HL-60/S4 treated with retinoic acid at 250 ng/mL for 4 days and 3 days (cell line): ENCODE data around the gene FRMPD1.

Source experiments
- in situ Hi-C: fragments of 300-500 bp; cut with MboI; formaldehyde crosslinking; loops from 2 replicates; pipeline ENCODE4 v1.7.0; 2022; ENCODE audit warnings: low sequenced_read_pairs

FRMPD1 gene

GRCh38 chr9:37632479-37632878, 18.3 kb upstream of the FRMPD1 start:
- in situ Hi-C loops, result no loop called here

DNA sequence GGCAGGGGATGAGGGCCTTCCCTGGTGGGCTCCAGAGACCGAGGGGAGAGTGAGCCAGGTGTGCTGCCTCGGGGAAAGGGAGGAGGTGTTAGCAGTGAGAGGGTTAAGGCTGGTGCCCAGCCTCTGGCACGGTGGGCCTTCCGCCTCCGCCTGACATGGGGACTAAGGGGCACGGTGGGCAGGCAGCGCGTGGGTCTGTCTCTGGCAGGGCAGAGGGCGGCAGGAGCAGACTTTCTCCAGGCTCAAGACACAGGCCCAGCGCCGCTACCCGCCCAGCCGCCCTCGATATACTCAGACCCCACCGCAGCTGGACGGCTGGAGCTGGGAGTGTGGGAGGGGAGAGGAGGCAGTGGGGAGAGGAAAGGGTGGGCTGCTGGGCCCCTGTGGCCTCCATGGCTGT, 14.9 kb upstream of the FRMPD1 start:
- in situ Hi-C loops, result no loop called here

DNA sequence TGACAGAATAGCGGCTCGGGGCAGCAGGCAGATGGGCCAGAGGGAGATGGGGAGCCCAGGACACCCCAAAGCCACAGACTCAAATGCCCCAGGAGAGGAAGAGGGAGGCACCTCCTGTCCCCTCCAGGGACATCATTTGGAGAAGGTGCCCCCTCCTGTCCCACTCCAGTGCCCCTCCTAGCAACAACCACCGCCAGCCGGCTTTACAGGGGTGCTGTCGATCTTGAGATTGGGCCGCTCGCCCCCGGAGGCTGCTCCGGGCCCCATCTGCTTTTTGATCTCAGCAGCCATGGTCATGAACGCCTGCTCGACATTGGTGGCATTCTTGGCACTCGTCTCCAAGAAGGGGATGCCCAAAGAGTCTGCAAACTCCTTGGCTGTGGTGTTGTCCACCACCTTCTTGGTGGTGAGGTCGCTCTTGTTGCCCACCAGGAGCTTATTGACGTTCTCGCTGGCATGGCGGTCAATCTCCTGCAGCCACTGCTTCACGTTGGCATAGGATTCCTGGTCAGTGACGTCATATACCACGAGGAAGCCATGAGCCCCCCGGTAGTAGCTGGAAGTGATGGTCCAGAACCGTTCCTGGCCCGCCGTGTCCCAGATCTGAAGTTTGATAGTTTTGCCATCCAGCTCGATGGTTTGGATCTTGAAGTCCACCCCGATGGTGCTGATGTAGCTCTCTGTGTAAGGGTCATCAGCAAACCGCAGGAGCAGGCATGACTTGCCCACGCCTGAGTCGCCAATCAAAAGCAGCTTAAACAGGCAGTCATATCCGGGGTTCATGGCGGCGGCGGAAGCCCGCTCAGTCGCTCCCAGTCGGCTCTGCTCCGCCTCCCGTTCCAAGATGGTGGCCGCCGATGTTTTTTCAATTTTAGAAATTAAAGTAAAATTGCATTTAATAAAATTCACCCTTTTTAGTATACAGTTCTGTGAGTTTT, 14.0 kb upstream of the FRMPD1 start:
- in situ Hi-C loops, result no loop called here

DNA sequence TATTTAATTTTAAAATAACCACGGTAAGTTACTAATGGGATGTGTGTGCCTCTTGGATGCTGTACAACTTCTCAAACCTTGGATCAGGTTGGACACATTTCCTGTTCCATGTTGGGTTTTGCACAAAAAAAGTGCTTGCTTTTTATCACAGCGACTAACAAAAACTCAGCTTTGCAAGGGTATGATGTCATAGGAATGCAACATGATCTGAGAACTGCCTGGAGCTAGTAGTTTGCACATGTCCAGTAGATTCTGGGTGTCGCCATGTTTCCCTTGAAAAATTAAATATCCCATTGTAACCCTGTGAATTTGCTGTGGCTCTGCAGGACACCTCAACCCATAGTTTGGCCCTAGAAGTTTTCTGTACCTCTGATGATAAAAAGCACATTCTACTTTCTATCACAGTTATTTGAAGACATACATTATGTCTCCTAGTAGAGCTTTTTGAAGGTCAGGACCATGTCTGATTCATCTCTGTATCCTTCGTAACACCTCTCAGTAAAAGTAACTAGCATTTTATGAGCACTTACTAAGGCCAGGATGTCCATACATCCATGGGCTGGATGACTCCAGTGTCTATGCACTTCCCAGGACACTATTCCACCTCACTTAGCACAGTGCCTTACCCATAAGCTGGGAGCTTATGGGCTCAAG, 11.5 kb upstream of the FRMPD1 start:
- in situ Hi-C loops, result no loop called here

DNA sequence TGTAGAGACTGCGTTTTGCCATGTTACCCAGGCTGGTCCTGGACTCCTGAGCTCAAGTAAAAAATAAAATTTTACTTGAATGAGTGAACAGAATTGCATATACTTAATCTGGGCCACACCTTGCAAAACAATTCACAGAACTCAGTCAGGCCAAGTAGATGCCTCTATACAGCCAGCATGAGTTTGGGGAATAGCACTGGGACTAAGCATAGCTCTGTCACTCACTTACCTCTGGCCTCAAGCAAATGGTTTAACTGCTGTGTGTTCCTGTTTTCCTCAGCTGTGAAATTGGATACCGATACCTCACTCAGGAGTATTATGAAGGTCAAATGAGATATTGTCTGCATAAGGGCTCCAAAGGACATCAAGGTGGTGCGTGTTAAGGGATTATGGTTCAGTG, 10.9 kb upstream of the FRMPD1 start:
- in situ Hi-C loops, result no loop called here

- in situ Hi-C loops, result no loop called here
Observed at GRCh38 chr9:37640246-37640645, 10.5 kb upstream of the FRMPD1 start.

DNA sequence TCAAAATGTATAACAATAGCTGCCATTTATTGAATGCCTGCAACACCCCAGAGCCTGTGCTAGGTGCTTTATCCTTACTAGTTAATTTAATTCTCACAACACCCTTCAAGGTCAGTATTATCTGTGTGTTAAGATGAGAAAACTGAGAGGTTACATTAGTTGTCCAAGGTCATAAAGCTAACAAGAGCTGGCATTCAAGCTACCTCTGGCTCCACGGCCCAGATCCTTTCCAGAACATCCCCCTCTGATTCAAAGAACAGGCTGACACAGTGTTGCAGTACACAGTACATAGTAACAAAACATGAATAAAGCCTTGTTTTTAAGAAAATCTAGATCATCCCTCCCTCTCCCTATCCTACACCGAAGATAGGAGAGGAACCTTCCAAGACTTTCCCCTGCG, 9.4 kb upstream of the FRMPD1 start:
- in situ Hi-C loops, result no loop called here

- in situ Hi-C loops, result no loop called here
Observed at GRCh38 chr9:37643214-37643613, 7.5 kb upstream of the FRMPD1 start.

GRCh38 chr9:37645903-37646506, 4.7 kb upstream of the FRMPD1 start:
- in situ Hi-C loops, result no loop called here

GRCh38 chr9:37650299-37650872, 368 bp upstream of the FRMPD1 start:
- in situ Hi-C loops, result no loop called here

DNA sequence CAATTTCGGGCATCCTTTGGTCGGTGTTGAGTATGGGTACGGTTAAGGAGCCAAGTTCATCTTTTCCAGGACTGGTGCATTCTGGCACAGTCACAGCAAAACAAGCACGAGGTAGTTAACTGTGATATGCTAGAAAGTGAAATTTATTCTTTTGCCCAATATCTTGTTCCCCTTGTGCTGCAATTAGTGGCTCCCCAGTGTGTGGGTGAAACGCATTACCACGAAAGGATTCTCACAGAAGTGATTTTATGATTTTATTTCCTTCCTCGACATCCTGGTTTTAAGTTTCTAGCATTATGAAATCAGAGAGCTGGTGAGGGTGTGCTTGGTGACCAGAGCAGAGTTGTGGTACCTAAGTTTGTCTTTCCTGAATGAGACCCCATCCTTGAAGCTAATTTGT, 1.5 kb downstream of the FRMPD1 start:
- in situ Hi-C loops, result no loop called here

DNA sequence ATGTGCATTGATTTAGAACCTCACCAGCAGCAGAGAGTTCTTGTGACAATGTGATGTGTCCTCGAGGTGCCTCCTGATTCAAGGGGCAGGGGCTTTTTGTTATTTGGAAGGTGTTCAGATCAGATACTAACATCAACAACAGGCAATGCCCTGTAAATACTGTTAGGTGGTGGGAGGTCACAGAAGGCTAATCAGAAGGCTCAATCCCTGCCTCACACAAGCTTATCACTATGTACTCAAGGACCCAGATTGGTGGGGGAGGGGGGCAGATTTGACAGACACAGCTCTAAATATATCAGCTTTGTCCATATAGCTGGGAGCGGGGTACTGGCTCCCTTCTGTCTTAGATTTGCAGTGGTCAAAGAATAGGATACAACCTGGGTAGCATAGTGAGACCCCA, 2.6 kb downstream of the FRMPD1 start:
- in situ Hi-C loops, result no loop called here

DNA sequence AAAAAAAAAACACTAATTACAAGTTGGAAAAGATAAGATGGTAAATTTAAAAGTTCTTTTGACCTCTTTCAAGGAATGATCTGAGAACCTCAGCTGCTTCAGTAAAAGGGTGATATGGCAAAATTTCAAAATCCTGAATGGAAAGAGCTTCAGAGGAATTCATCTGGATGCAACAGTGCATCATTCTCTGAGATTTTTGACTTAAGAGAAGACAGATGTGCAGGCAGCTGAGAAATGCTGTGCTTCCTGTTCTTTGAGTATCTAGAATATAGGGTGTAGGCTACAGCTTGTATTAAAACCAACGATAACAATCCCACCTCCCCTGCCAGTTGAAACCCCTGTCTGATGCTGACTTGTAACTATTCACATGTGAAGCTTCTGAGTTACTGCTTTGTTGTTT, 6.2 kb downstream of the FRMPD1 start:
- in situ Hi-C loops, result no loop called here

- in situ Hi-C loops, result no loop called here
Observed at GRCh38 chr9:37660691-37661090, 9.9 kb downstream of the FRMPD1 start.

DNA sequence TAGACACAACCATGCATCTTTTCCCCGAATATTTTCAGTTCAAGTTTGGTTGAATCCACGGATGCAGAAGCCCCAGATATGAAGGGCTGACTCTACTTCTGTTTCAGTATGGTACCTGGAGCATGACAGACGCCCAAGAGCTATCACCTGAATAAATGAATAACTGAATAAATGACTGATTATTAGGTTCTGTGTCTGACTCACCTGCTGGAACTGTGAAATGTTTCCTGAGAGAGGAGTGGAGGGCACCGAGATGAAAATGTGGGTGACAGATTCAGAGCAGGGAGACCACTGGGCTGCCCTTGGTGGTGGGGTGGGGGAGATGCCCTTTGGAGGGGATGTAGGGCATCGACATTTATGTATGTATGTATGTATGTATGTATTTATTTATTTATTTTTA, 13.2 kb downstream of the FRMPD1 start:
- in situ Hi-C loops, result no loop called here

GRCh38 chr9:37667706-37668105, 17.0 kb downstream of the FRMPD1 start:
- in situ Hi-C loops, result no loop called here

DNA sequence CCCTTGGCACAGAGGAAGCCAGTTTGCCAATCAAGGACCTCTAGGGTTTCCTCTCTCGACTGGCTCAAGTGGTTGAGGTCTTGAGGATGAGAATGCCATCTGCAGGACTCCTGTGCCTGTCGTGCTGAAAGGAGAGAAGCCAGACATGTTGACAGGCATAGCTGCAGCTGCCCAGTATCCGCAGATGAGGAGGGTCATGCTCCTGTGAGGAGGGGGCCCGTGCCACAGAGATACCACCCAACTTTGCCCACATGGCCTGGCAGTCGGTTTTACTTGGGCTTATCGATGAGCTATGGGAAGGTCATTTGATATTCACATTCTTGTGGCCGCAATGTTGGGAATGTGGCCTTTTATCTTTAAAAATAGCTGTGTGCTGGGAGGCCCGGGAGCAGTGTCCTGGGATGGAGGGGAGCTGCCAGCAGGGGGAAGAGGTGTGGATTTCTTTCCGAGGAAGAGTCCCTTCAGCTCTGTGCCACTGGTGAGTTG, 17.4 kb downstream of the FRMPD1 start:
- in situ Hi-C loops, result no loop called here

DNA sequence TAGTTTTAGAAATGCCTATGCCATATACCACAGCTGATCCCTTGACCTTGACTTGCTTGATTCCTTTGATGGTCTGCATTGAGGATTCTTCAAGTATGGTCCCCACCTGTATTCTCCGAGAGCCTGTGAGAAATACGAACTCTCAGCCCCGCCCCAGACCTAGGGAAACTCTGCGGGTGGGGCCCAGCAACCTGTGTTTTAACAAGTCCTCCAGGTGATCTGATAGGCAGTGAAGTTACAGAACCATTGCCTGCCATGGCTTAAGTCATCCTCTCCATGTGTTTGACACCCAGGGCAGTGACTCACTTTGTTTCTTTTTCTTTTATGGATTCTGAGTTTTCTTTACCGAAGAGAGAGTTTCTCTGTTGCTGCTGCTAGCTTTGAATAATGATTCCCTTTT, 18.5 kb downstream of the FRMPD1 start:
- in situ Hi-C loops, result no loop called here

DNA sequence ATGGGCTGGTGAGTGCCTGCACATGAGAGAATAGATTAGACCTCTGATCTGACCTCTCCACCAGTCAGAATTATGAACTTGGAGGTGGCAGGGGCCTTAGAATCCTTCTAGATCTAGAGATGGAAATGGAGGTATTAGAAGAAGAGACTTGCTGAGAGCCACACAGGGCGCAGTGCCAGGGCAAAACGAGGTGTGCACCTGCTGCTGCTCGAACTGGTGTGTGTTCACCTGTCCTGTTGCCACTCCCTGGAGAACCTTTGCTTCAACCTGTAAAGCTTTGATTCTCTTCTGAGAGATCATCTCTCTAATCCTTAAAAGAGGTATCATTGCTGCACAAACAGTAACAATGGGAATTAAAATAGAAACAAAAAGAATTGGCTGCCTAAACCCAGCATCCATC, 24.9 kb downstream of the FRMPD1 start:
- in situ Hi-C loops, result no loop called here

DNA sequence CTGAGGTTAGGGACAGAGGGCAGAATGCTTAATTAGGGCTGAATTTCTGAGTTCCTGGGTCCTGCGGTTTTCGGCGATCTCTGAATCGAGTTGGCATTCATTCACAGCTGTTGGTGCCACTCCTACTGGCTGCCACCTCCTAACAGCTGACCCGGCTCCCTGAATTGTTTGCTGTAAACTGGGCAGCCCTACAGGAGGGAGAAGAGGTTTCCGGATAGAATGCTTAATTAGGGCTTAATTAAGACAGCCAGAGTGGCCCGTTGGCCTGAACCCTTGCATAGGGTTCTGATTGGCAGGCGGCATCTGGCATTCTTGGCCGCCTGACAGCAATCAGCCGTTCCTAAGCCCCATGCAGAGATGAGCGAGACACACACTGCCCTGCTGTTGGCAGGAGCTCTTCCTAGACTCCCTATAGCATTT, 25.7 kb downstream of the FRMPD1 start:
- in situ Hi-C loops, result no loop called here

DNA sequence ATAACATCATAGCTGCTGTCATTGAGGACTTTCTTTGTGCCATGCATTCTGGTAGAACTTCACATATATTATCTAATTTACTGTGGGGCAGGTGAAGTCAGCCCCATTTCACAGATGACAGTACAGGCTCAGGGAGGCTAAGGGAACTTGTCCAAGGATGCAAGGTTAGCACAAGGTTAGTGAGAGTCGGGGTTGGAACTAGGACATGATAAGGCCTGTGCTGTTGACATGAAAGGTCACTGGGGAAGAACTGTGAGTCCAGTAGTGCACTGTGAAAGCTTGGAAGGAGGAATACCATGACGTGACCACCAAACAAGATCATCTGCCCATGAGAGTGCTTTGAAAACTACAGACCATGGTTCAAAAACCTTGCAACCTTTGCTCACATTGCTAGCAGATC, 26.7 kb downstream of the FRMPD1 start:
- in situ Hi-C loops, result no loop called here
